COLO668 (cell line): ENCODE data around the gene POLRMT.
"Not testable (repeated sequence)": the region's sequence is repeated elsewhere in the genome, so short reads cannot be mapped to it uniquely, and the experiment has no call there.

Experiments
- DNase-seq: peaks from one replicate; lab custom pipeline; 2025; ENCODE audit not compliant: unreplicated experiment; lab: John Stamatoyannopoulos, UW

The POLRMT gene

DNA sequence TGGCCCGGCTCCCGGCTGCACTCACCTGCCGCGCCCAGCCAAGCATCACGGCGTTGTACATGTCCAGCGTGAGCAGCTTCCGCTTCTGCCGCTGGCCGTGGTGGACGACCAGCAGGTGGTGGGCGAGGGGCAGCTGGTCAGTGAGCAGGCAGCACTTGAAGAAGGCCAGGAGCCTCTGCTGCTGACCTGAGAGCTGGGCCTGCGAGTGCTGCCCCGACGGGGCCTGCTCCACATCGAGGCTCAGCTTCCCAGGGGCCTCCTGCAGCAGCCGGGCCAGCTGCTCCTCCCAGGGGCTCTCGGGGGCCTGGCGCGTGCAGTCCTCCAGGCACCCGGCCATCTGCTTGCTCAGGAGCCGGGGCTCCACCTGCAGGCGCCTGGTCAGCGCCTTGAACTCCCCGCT, 3.8 kb downstream of the POLRMT start:
- DNase-seq = peak; percentile 83

DNA sequence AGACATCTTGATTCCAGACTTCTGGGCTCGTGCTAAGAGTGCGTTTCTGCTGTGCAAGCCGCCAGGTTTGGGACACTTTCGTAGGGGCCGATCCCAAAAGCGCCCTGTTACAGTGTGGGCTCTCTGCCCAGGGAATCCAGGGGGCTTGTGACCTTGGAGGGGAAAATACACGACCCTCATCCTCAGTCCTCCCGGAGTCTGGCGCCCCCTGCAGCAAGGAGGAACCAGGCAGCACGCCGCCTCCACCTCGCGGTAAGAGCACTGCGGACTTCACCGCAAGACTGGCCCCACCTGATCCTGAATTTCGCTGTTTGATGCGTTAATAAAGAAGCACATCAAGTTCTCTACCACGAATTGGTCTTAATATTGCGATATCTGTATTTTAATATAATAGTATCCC, 5.2 kb downstream of the POLRMT start:
- DNase-seq = peak; percentile 17

DNA sequence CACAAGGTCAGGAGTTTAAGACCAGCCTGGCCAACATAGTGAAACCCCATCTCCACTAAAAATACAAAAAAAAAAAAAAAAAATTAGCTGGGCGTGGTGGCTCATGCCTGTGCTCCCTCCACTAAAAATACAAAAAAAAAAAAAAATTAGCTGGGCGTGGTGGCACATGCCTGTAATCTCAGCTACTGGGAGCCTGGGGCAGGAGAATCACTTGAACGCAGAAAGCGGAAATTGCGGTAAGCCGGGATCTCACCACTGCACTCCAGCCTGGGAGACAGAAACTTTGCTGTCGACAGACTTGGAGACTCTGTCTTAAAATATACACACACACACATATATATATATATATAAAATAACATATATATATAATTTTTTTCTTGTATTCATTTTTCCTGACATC, 6.8 kb downstream of the POLRMT start:
- not testable (repeated sequence) for DNase-seq

DNA sequence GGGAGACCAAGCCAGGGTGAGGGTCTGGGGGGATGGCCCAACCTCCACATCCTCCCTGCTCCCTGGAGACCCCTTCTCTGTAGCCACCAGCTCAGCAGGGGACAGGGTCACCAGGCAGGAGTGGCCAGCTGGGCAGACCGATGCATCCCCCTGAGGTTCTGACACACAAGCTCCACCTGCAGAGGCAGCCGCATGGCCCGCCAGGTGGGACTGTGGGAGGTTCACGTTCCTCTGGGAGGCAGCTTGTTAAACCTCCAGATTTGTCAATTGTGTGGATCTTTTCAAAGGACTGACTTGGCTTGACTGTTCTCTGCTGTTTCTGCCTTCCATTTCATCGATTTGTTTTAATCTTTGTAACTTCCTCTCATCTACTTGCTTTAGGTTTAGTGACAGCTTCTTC, 8.1 kb downstream of the POLRMT start:
- DNase-seq = no peak

DNA sequence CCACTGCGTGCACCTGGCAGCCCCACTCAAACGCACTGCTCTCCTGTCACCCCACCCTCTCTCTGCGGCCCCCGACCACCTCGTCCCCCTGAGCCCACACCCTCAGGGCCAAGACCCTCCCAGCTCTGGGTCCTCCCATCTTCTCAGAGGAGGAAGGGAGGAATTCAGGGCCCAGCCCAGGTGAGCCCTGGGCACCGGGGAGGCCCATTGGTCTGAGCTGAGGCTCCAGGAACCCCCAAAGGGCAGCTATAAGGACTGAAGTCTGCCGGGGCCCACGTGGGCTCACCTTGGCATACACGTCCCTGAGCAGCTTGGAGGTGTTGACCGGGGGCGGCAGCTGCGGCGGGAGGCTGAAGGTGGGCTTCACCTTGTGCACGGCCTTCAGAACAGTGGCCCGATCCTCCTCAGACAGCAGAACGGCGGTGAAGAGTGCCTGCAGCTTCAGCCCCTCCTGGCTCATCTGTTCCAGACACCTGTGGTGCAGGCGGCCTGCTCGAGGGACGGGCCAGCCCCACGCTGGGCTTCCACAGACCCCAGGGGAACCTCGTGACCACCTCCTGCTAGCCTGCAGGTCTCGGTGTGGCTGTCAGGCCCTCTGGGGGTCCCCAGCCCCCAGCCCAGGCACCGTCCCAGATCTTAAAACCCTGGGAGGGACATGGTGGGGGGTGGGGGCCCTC, 8.8 kb downstream of the POLRMT start:
- no peak for DNase-seq

DNA sequence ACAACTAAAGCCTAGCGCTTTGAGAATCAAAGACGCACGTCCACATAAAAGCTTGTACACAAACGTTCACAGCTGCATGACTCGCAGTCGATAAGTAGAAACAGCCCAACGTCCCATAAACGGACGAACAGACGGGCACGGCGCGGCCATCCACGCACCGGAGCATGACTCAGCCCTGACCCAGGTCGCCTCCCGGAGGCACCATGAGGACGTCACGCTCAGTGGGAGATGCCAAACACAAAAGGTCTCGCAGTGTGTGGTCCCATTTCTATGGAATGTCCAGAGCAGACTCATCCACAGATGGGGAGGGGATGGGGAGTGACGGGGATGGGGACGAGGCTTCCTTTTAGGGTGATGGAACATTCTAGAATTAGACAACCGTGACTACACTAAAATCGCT, 9.4 kb downstream of the POLRMT start:
- no peak for DNase-seq

DNA sequence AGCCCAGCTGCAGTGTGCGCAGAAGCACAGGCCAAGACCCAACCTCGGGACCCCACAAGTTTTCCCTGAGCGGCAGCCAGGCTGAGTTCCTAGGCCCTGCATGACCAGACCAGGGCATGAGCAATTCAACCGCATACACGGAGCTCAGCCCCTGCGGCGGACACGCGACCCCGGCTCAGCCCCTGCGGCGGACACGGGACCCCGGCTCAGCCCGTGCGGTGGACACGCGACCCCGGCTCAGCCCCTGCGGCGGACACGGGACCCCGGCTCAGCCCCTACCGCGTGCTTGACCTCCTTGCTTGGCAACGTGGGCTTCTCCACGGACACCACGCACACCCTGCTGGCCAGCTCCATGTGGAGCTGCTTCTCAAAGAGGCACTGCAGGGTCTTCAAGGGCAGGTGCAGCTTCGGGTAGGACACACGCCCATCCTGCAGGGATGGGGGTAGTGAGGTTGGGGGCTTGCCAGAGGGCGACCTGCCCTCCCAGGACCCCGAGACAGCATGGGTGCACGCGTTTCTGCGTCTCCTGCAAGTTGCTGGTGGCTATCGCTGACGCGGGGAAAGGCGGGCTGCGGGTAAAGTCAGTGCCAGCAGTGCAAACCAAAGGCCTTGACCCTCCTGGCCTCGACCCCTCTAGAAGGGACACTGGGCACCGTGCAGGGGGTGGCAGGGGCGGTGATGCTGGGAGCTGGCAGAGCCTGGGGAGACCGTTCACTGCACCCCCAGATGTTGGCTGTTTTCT, 10.0 kb downstream of the POLRMT start:
- no peak for DNase-seq

DNA sequence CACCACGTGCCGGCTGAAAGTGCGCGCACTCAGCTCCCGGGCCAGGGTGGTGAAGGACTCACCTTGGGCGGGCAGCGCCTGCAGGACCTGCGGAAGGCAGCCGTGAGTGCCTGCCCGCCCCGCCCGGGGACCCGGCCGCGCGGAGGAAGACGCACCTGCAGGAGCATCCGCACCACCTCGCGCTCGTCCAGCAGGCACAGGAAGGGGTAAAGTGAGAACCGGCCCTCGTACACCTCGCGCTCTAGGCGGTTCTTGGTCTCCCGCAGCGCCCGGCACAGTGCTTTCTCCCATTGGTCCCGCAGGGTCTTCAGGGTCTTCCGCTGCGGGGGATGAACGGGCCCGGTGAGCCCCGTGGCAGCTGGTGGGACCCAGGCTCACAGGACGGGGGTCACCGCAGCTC, 10.7 kb downstream of the POLRMT start:
- DNase-seq = no peak

DNA sequence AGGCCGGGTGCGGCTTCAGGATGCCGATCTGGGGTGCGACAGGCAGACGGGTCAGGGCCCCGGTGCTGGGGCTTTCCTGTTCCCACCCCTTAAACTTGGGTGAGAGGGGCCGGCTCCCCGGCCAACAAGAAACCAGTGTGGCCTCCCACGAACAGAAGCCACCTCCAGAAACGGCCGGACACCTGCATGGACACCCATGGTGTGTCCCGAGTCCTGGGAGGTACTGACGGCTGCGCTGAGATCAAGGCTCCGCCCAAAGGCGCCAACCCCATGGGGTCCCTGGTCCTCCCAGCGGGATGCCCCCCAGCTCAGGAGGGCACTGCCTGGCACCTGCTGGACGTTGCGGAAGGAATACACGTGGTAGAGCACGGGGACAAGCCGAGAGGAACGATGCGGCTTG, 11.5 kb downstream of the POLRMT start:
- DNase-seq = no peak

DNA sequence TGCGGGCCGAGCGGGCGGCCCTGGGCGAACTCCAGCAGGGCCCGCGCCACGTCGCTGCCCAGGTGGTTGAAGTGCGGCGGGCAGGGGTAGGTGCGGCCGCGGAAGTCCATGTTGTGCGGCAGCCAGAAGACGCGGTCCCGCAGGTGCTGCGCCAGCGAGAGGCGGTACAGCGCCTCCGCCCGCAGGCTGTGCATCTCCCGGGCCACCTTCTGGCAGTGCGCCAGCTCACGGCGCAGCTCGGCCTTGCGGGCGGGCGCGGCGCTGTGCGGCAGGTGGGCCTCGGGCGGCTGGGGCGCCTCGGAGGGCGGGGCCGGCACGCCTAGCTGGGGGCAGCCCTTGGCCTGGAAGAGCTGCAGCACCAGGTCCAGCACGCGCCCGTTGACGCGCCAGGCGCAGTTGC, 12.1 kb downstream of the POLRMT start:
- not testable (repeated sequence) for DNase-seq

DNA sequence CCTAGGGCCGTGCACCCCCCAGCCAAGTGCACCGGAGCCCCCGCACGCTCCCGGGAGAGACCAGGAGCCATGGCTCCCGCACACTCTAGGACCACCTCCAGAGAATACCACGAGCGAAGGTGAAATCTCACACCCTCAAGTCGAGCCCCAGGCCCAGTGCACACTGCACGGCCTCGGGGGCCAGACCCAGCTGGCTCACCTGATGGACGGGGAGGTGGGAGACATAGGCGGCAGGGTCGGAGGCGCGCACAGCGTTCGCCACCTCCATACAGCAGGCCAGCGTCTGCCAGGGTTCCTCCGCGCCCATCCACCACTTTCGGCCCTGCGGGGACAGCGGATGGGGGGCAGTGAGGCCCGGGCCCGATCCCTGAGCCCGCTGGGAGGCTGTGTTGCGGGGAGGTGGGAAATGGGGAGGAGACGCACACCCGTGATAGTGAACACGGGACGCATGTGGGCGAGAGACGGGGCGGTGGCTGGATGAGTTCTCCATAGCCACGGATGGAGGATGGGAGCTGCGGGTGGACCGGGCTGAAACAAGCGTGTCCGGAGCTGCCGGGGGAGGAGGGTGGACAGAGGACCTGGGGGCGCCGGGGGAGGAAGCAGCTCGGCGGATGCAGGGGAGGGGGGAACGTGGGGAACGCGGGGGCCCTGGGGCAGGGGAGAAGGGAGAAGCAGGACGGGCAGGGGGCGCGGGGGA, 13.0 kb downstream of the POLRMT start:
- no peak for DNase-seq

DNA sequence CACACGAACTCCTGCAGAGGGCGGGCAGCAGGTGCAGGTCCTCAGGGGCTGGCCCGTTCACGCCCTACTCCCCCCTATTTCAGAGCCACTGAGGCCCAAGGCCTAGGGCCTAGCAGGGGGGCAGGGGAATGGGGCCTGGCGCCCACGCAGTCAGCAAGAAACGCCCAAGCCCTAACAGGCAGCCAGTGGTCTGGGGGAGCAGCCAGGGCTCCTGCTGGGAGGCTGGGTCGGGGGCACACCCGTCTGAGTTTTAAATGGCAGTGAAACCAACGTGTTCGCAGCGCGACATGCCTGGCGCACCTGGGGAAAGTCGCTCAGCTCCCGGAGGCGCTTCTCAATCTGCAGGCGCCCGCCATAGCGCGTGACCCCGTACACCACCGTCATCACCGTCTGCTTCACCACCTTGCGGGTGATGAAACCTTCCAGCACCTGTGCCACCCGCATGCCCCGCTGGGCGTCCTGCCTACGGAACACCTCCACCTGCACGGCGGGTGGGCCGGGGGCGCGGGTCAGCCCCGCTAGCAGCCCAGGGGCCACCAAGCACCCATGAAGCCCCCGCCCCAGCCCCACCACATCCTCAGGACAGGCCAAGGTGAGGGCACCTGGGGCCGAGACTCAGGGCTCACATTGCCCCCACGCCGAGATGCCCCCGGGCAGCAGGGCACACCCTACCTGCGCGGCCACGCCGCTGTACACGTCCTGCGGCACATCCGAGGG, 13.9 kb downstream of the POLRMT start:
- no peak for DNase-seq

DNA sequence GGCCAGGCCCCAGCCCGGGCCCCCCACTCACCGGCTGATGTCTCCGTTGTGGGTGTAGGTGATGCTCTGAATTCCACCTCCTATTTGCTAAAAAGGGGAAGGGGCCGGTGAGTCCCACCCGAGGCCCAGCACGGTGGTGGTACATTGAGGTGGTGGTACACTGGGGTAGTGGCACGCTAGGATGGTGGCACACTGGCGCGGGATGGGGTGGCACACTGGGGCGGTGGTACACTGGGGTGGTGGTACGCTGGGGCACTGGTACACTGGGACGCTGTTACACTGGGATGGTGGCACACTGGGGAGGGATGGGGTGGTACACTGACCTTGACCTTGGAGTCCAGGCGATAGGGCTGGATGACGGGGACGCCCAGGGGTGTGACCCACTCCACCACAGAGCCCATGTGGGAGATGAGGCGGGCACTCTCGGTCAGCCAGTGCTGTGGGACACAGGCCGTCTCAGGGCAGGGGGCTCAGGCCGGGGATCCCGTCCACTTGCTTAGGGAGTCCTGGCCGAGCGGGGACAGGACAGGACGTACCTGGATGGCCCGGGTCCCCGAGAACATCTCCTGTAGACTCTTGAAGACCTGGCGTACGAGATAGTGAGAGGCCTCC, 14.6 kb downstream of the POLRMT start:
- no peak for DNase-seq

DNA sequence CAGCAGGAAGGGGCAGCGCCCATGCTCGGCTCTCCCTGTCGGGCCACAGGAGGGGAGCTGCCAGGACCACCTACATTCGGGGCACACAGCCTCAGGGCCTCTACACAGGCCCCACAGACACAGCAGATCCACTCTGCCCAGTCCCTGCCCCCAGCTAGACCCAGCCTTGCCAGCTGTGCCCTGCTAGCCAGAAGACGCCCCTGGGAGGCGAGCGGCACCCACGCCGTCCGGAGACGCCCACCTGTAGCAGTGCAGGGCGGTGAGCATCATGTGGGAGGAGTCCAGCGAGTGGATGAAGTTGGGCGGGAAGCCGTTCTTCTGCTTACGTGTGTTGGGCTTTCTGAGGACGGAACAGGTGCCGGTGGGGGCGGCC, 15.1 kb downstream of the POLRMT start:
- DNase-seq = no peak

DNA sequence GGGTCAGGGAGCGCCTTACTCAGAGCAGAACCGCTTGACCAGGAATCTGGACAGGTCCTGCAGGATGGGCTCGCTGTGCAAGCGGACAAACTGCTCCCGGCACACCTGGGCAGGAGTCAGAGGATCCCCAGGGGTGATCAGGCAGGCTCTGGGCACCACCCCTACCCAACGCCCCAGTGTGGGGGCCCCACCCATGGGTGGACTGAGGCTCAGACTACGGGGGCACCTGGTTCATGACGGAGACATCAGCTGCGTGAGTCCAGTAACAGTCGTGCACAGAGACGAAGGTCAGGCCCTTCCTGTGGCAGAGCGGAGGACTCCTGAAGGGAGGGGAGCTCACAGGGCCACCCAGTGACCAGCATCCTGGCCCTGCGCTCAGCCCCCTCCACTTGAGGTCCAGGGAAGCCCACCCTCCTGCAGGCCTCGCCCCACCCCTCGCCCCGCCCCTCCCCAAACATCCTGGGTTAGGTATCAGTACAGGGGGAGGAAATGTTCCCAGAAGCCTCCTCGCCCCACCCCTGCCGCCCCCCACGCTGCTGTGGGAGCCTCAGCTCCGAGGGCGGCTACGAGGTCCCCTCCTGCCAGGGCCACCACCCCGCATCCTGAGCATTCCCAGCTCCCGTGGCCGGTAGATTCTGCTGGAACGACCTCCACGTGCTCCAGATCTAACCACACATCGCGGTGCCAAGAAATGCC, 15.6 kb downstream of the POLRMT start:
- no peak for DNase-seq

DNA sequence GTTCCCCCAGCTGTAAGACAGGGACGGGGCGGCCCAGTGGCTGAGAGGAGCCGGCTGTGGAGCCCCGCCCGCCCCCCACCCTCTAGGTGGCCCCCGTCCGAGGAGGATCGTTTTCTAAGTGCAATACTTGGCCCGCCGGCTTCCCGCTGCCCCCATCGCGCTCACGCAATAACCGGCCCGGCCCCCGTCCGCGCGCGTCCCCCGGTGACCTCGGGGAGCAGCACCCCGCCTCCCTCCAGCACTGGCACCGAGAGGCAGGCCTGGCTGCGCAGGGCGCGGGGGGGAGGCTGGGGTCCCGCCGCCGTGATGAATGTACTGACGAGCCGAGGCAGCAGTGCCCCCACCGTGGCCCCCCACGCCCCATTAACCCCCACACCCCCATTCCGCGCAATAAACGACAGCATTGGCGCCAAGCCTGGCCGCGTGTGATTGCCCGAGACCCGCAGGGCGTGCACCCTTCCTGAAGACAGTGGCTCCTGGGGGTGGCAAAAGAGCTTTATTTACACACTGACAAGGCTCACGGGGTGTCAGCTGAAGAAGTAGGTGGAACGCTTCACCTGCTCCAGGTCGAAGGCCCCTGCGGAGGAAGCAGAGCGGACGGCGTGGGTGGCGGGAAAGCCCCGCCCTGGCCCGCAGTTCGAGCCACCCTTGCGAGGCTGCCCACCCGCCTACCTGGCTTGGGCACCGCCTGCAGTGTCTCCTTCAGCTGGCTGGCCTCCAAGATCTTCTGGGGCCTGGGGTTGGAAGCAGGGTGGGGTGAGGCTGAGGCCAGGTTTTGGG, 16.4 kb downstream of the POLRMT start:
- DNase-seq = peak; percentile 21

DNA sequence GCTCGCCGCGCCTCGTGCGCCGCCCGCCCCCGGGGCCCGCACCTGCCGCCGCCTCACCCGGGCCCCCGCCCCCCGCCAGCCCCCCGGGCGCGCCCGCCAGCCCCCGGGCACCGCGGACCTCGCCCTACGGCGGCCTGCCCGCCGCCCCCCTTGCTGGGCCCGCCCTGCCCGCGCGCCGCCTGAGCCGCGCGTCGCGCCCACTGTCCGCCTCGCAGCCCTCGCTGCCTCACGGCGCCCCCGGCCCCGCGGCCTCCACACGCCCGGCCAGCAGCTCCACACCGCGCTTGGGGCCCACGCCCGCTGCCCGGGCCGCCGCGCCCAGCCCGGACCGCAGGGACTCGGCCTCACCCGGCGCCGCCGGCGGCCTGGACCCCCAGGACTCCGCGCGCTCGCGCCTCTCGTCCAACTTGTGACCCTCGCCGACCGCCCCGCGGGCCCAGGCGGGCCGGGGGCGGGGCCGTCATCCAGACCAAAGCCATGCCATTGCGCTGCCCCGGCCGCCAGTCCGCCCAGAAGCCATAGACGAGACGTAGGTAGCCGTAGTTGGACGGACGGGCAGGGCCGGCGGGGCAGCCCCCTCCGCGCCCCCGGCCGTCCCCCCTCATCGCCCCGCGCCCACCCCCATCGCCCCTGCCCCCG, 17.2 kb downstream of the POLRMT start:
- DNase-seq = no peak

DNA sequence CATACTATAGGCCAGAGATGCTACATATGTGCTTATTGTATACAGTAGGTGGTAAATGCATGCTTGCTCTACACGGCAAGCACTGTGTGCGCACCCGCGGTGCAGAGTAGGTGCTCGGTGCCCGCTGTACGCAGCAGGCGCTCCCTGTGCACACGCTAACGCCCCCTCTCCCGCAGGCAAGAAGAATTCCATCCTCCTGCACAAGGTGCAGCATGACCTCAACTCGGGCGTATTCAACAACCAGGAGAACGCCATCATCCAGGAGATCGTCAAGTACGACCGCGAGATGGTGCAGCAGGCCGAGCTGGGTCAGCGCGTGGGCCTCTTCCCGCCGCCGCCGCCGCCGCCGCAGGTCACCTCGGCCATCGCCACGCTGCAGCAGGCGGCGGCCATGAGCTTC, 17.7 kb downstream of the POLRMT start:
- no peak for DNase-seq
